Umbilical cord (tissue), 2 donors: ENCODE data around the gene NPFFR1. TPM values are rescaled to one million over a fixed set of nuclear protein-coding genes. Genes with fewer than 3 reads are reported as not detected.
A peak's percentile ranks its signal among the peaks of the same experiment; 100 is the strongest.
"Not testable (repeated sequence)": the region's sequence is repeated elsewhere in the genome, so short reads cannot be mapped to it uniquely, and the experiment has no call there.

Source experiments
- DNase-seq: peaks from one replicate; pipeline ENCODE4 v3.0.0-alpha.2; 2015; ENCODE audit warnings: low spot score
- total RNA-seq: library from RNA; depleted of rRNA; stranded (reverse); fragments of >200 nt; gene quantifications from one replicate; pipeline ENCODE4 v1.2.3, GENCODE V29; 2014; ENCODE audit warnings: low replicate concordance; ENCODE audit not compliant: insufficient read depth

Gene NPFFR1
- total RNA-seq, 1 donor from 2014 or later = 1.2 TPM

DNA sequence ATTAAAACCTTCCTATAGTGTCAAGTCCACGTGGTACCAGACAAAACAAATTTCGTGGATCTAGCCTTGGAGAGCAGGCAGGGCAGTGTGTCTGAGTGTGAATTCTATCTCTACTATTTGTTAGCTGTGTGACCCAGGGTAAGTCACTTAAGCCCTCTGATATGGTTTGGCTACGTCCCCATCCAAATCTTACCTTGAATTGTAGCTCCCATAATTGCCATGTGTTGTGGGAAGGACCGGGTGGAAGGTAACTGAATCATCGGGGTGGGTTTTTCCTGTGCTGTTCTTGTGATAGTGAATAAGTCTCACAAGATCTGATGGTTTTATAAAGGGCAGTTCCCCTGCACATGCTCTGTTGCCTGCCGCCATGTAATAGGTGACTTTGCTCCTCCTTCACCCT lies 2.8 kb upstream of the NPFFR1 start:
- DNase-seq = no peak

DNA sequence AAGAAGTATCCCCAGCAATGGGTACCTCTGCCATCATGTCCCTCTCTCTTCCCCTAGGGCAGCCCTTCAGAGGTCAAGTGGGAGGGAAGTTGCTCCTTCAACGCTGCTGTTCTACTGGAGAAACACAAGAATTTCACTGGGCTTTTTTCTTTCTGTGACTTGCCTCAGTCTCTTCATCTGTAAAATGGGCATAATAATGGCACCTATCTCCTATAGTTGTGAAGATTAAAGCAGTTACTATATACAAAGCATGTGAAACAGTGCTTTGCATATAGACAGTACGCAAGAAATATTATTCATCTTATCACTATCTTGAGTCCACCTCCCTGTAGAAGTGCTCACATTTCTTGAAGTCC lies 1.6 kb upstream of the NPFFR1 start:
- no peak for DNase-seq

DNA sequence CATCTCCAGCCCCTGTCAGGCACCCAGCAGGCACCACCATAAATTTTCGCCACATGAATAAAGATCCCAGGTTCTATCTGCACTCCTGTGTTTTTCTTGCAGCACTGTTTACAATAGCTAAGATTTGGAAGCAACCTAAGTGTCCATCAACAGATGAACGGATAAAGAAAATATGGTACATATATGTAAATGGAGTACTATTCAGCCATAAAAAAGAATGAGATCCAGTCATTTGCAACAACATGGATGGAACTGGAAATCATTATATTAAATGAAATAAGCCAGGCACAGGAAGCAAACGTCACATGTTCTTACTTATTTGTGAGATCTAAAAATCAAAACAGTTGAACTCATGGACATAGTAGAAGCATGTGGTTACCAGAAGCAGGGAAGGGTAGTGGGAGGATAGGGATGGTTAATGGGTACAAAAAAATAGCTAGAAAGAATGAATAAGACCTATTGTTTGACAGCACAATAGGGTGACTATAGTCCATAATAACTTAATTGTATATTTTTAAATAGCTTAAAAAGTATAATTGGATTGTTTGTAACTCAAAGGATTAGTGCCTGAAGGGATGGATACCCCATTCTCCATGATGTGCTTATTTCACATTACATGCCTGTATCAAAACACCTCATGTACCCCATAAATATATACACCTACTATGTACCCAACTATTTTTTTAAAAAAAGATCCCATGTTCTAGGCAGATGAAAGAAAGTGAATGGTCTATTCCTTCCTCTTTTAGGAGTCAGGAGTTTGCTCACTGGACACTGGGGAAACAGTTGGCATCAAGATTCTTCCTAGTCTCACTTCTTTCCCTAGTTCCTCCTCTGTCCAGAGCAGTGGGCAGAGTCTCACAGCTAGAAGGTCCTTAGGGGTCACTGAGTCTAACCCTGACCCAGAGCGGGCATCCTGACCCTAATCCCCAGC lies 1.0 kb upstream of the NPFFR1 start:
- no peak for DNase-seq

DNA sequence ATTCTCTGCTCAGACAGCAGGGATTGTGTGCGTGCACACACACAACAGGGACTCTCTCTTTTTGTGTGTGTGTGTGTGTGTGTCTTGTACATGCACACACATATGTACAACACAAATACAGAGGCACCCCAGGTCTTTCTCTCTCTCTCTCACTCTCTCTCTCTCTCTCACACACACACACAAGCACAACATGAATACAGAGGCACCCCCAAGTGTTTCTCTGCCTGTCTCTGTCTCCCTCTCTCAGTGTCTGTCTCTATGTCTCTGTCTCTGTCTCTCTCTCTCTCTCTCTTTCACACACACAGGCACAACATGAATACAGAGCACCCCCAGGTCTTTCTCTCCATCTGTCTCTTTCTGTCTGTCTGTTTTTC lies 746 bp downstream of the NPFFR1 start:
- no peak for DNase-seq

DNA sequence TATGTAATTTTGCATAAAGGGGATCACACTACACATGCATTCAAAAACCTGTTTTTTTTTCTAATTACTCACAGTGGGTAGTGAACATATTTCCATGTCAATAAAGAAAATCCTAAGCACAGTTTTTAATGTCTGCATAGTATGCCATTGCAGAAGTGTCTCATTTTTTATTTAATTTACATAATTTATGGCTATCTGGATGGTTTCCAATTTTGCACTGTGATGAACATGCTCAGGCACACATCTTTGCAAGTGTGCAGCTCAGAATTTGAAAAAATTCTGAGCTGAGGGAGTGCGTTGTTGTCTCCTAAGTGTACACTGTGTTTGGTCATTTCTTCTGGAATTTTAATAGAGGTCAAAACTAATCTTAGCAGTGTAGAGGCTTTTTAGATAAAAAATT lies 2.2 kb downstream of the NPFFR1 start:
- no peak for DNase-seq

DNA sequence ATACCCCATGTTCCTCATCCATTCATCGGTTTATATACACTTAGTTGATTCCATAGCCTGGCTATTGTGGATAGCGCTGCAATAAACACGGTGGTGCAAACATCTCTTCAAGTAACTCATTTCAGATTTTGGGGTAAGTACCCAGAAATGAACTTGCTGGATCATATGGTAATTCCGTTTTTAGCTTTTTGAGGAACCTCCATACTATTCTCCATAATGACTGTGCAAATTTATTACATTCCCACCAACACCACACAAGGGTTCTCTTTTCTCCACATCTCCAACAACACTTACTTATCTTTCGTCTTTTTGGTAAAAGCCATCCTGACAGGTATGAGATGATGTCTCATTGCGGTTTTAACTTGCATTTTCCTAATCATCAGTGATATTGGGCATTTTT lies 3.7 kb downstream of the NPFFR1 start:
- no peak for DNase-seq

DNA sequence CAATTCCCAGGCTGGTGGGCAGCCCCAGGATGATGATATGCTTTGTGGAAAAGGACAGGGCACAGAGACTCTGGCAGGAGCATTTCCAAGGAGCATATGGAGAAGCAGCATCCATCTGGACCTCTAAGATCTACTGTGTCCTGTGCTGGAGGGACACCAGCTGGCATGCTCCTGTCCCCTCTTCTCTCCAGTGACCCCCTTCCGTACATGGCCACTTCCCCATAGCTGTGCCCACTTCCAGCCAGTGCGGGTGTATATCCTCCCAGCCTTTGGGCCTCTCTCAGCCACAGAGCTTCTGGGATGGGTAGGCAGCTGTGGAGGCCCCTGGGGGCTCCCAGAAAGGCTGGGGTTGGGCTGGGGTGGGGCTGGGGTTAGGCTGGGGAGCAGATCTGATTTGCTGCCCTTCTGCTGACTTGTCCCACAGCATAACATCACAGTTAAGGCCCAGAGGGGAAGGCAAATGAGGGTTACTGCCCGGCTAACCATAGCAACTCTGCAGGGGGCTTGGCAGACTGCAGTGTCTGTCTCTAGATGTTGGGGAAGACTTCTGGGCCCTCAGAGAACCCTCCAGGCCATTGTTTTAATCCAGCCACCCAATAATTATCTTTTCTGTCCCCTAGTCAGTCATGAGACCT lies 6.3 kb downstream of the NPFFR1 start:
- DNase-seq = no peak

DNA sequence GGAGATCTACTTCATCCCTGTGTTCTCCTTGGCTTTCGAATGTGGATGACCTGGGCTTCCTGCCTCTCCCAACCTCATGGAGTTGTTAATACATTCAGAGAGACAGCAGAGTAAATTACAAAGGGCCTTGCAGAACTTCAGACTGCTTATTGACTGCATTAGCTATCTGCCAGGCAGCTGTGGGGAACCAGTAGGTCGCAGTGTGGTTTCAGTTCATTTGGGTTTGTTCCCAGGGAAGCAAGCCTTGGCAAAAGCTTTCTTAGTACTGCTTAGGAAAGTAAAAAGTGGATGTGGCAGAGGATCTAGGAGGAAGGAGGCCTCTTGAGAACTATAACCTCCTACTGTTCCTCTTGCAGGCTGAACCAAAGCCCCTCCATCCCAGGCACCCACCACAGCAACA lies 9.2 kb downstream of the NPFFR1 start:
- DNase-seq = peak; percentile 38

DNA sequence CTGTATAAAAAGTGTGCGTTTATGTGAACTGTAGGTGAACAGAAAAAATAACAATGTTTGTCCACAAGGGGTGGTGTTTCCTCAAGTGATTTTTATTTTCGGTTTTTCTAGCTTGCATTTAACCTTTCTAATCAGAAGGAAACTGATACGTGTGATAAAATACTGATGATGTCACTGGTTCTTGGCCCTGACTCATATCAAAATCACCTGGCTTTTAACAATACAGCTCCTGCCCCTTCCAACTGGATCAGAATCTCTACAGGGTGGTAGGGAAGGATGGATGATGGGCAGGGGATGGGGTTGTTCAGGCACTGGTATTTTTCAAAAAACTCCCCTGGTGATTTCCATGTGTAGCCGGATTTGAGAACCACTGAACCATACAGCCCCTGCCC lies 10.9 kb downstream of the NPFFR1 start:
- DNase-seq = no peak

DNA sequence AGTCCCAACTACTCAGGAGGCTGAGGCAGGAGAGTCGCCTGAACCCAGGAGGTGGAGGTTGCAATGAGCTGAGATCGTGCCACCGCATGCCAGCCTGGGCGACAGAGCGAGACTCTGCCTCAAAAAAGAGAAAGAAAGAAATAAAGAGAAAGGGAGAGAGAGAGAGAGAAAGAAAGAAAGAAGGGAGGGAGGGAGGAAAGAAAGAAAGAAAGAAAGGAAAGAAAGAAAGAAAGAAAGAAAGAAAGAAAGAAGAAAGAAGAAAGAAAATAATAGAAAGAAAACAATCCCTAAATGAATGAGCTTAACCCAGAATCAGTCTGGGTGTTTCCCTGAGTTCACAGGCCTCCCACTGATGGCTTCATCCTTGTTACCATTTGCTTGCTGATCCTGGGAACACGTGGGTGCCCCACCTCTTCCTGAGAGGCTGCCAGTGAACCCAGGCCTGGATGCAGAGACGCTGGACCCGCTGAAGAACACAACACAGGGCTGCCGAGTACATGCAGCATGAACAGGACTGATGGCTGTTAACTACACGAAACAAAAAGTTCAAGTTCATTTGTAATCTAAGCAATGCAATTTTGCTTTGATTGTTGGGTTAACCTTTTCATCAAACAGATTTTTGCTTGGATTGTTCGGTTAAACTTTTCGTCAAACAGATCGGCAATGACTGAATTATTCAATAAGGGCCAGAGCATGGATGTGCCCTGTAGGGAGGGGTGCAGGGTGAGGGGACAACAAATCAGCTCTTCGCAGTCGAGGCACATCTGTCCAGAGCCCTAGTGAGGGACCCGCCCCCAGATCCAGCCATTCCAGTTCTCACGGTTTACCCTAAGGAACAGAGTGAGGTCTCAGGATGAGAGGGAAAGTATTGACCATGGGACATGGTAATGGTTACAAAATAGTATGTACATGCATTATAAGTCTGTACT lies 11.5 kb downstream of the NPFFR1 start:
- DNase-seq = peak; percentile 71

DNA sequence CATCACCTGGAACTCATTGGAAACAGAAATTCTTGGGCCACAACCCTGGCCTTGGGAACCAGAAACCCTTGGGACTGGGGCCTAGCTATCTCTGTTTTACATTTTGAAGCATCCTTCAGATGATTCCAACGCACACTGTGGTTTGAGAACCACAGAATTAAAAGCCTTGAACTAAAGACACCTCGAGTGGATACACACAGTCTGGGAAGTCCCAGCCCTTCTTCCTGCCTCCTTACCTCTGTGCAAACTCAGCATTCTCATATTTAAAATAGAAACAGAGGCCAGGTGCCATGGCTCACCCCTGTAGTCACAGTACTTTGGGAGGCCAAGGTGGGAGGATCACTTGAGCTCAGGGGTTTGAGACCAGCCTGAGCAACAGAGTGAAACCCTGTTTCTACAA lies 12.9 kb downstream of the NPFFR1 start:
- DNase-seq = no peak

DNA sequence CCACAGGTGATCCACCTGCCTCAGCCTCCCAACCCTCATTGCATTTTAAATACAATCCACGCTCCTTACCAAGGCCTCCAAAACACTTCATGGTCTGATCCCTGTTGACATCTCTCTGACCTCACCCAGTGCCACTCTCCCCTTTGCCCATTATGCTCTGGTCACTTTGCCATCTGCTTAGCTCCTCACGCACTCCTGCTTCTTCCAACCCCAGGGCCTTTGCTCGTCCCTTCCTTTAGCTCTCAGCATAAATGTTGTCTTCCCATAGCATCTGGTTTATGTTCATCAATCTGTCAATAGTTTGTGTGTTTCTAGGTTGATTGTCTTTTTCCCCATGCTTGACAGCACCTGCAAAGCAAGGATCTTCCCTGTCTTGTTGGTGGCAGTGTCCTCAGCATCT lies 14.1 kb downstream of the NPFFR1 start:
- DNase-seq = no peak

DNA sequence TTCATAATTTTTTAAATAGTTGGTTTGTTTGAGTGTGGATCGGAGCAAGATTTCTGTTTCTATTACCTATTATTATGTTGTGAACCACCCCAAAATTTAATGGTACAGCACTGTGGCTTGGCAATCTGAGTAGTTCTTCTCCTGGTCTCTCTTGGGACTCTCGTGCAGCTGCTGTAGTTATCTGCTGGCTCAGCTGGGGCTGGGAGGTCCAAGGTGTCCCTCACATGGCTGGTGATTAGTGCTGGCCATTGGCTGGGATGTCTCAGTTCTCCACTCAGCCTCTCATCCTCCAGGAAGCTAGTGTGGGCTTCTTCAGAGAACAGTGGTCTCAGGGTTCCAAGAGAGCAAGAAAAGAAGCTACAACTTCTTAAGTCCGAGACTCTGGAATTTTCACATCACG lies 15.4 kb downstream of the NPFFR1 start:
- no peak for DNase-seq

DNA sequence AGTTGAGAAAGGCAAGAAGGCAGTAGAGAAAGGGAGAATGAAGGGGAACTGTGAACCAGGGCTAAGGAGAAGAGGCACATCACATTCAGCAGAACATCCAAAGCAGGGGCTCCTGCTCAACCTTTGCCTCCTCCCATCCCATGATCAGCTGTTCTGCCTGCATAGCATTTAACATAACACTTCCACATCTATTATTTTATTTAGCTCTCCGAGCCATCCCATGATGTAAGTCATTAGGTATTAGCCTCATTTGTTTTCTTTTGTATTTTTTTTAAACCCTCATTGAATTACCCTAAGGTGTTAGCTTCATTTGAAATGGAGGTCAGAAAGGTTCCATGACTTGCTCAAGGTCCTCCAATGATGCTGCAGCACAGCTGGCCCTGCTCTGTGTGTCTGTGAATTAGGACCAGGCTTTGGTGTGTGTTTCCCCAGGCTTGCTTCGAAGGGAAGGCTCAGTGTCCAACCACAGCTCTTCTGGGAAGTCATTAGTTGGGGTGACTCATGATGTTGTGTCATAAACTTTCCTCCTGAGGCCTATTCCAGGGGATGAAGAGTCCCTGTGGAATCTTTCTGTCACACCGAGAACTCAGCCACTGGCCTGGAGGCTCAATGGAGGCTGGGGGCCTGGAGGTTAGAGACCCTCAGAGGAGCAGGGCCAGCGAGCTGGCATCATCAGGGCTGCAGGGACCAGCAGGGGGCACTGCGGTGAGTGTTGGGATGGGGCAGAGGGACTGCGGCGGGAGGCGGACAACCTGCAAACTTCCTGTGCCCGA lies 16.5 kb downstream of the NPFFR1 start:
- peak; percentile 80 for DNase-seq

DNA sequence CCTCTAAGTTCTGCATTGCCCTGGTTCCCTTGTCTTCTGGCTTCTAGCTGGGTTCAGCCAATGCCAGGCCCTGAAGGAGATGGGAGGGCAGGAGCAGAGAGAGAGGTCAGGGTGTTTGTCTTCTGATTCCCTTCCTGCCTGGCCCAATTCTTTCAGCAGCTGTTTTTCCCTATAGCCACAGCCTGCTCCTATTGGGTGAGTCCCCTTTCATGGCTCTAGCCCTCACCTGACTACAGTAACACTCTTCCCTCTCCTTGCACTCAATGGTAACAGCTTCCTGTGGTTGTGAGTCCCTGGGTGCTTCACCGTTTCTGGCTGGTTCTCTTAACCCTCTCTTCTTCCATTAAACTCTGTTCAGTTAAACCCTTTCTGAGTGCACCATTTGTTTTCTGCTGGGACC lies 17.1 kb downstream of the NPFFR1 start:
- no peak for DNase-seq

DNA sequence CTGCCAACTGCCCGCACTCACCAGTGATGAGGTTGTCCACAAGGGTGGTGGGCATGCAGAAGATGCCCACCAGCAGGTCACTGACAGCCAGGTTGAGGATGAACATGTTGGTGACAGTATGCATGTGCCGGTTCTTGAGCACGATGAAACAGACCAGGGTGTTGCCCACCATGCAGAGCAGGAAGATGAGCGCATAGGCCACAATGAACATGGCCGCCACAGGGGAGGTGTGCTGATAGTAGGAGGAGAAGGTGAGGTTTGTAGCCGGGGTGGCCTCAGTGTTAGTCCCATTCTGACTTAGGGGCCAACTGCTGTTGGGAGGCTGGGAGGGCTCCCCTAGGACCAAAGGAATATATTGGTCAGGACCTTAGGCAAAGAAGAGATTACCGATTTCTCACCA lies 17.7 kb downstream of the NPFFR1 start:
- DNase-seq = no peak

DNA sequence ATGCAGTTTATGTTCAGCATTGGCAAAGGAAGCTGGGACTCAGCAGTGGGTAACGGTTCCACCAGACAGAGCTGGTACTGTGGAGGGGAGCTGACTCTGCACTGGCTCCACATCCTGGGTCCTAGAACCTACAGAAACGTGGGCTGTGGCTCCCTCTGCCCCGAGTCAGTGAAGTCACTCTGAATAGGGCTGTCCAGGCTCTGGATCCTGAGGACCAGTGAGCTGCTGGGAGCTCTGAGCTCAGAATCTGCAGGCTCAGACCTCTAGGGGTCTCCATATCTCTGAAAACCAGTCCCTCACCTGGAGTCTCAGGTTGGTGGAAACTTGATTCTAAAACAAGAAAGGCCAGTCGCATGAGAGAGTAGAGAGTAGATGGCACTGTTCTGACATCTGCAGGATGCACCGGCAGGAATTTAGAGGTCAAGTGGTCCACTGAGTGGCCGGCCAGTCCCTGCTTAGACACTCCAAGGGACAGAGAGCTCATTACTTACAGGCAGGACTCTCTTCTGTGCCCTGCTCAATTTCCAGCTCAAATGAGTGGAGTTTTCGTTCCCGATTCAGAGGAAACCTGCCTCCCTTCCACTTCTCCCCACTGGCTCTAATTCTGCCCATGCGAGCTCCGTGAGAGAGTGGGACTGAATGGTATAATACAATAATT lies 18.6 kb downstream of the NPFFR1 start:
- no peak for DNase-seq

DNA sequence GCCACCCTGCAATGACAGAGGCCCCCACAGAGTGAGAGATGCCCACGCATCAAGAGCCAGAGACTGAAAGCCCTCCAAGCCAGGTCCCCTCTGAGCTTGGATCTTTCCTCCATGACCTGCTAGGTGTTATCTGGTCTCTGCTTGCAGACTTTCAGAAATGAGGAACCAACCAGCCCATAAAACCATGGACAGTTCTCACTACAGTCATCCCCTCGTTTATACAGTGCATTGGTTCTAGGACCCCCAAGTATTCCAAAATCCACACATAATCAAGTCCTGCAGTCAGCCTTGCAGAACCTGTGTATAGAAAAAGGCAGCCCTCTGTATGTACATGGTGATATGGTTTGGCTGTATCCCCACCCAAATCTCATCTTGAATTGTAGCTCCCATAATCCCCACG lies 23.1 kb downstream of the NPFFR1 start:
- DNase-seq = no peak

DNA sequence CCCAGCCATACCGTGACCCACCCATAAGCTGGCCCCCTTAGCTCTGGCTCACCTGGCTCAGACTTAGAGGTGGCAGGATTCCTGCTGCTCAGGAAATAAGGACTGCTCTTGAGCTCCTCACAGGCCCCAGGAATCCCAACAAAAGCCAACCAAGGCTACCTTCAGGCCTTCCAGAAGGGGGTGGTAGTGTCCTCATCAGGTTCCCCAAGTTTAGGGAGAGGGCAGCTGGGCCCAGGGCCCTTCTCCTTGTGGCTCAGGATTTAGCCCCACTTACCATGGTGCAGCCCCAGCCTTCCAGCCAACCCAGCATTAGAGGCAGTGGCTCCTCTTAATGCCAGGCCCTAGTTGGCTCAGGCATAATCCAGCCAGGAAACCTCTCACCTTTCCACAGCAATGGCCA lies 23.5 kb downstream of the NPFFR1 start:
- no peak for DNase-seq

DNA sequence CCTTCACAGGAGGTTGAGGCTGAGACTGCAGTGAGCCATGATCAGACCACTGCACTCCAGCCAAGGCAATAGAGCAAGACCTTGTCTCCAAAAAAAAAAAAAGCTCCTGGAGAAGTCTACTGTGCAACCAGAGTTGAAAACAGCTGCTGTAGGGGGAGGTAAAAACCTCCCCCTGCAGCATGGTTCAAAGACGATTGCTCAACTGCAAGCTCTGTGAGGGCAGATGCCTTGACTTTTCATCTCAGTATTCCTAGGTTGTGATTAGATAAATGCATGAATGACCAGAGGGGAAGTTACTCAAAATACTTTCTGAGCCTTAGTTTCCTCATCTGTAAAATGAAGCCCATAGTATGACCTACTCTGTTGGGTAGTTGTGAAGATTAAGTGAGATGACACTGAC lies 25.6 kb downstream of the NPFFR1 start:
- no peak for DNase-seq

DNA sequence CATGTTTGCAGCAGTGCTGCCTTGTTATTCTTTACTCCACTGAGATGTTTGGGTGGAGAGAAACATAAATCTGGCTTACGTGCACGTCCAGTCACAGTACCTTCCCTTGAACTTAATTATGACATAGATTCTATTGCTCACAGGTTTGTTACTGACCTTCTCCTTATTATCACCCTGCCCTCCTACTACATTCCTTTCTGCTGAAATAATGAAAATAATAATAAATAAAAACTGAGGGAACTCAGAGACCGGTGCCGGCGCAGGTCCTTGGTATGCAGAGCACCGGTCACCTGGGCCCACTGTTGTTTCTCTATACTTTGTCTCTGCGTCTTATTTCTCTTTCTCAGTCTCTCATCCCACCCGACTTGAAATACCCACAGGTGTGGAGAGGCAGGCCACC lies 26.0 kb downstream of the NPFFR1 start:
- DNase-seq = not testable (repeated sequence)
